Measurements from ENCODE around the gene NTRK2.

NTRK2 gene

DNA sequence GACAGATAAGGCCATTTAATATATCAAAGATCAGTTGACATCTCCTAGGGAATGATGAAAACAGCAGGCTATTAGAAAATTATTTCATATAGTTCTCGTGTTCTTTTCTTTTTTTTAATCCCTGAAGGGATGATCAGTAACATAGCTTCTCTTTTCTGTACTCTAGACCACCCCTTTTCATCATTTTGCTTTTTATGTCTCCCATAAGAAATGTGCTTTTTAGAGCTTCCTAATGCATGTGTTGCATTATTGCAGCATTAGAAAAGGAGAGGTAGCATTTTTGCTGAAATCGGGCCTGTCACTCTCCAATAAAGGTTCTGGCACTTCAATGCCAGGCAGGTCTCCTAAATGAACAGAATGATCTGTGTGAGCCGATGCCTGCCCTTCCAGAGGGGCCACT, 143.3 kb downstream of the NTRK2 start:
- H3K4me3 ChIP-seq (ENCODE audit: low read depth, low read length) = no peak overlapping the region
- TF ChIP-seq, protein P1, sequence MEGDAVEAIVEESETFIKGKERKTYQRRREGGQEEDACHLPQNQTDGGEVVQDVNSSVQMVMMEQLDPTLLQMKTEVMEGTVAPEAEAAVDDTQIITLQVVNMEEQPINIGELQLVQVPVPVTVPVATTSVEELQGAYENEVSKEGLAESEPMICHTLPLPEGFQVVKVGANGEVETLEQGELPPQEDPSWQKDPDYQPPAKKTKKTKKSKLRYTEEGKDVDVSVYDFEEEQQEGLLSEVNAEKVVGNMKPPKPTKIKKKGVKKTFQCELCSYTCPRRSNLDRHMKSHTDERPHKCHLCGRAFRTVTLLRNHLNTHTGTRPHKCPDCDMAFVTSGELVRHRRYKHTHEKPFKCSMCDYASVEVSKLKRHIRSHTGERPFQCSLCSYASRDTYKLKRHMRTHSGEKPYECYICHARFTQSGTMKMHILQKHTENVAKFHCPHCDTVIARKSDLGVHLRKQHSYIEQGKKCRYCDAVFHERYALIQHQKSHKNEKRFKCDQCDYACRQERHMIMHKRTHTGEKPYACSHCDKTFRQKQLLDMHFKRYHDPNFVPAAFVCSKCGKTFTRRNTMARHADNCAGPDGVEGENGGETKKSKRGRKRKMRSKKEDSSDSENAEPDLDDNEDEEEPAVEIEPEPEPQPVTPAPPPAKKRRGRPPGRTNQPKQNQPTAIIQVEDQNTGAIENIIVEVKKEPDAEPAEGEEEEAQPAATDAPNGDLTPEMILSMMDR (IDR thresholded peaks at IDR 0.05; ENCODE audit: low read depth, low read length, missing control alignments) = no peak
- H3K36me3 ChIP-seq (replicated peaks) = no peaks in the 10 kb centered on the region
- H3K27me3 ChIP-seq (replicated peaks) = no peaks in the 10 kb centered on the region
- no peak overlapping the region for H3K27ac ChIP-seq
- in situ Hi-C loops (cut with HindIII; ENCODE audit: low pct_ligation_motif_present, low sequenced_read_pairs) = no loop called here
- DNase-seq = no peak

DNA sequence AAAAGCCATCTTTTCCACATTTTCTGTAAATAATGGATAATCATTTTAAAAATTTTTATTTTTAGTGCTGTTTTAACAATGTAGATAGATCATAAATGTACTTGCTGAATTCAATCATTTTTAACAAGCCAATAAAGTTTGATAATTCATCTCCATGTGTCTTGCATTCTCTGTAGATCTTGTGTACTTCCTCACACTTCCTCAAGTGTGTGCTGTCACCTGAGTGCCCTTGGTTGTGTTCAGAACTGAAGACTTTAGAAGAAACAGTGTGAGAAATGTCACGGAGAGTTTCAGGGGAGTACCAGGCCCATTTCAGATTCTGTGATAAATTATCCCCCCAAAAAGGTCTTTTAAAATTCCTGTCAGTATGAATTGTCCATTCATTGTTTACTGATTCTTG, 146.0 kb downstream of the NTRK2 start:
- TF ChIP-seq, protein P1 (IDR thresholded peaks at IDR 0.05; ENCODE audit: low read depth, low read length, missing control alignments) = no peak
- in situ Hi-C loops (cut with HindIII; ENCODE audit: low pct_ligation_motif_present, low sequenced_read_pairs) = no loop called here
- no peaks in the 10 kb centered on the region for H3K27me3 ChIP-seq (replicated peaks)
- no peak overlapping the region for H3K4me3 ChIP-seq (ENCODE audit: low read depth, low read length)
- no peak overlapping the region for H3K27ac ChIP-seq
- no peak for DNase-seq
- no peaks in the 10 kb centered on the region for H3K36me3 ChIP-seq (replicated peaks)

DNA sequence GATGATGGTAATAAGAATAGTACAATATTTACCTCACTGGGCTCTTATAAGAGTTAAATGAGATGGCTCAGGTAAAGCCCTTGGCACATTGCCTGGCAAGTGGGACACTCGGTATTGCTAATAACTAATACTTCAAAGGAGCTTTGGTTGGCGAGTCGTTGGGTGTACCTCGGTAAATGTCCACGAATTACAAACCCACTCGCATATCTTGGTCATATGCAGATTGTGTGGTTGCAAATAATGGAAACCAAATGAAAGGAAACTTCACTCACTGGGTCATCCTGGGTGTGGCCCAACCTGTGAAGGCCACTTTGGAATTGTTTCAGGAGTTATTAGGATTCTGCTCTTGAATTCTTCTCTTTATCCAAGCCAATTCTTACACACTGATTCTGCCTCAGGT, 147.5 kb downstream of the NTRK2 start:
- in situ Hi-C loops (cut with HindIII; ENCODE audit: low pct_ligation_motif_present, low sequenced_read_pairs) = no loop called here
- no peak for DNase-seq

DNA sequence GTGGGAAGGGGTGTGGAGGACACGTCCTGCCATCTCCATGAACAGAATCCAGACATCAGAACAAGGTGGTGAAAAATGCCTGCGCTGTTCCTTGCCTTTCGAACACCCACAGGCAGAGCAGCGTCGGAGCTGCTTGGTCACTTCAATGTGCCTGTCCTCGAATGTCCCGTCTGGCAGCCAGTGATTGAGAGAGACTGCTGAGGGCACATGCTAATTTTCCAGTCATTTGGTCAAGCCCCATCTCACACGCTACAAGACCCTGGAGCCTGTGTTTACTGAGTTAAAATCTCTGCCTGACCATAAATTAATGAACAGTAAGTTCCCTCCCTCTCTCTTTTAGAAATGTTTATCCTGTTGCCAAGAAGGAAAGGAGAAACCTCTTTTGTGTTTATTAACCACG, 149.3 kb downstream of the NTRK2 start:
- no peak for DNase-seq
- Histone ChIP-seq H3K27ac (no peak overlapping the region), H3K36me3 (replicated peaks) (no peaks in the 10 kb centered on the region), H3K27me3 (replicated peaks) (no peaks in the 10 kb centered on the region), H3K4me3 (ENCODE audit: low read depth, low read length) (no peak overlapping the region)
- in situ Hi-C loops (cut with HindIII; ENCODE audit: low pct_ligation_motif_present, low sequenced_read_pairs) = no loop called here
- TF ChIP-seq, protein P1 (IDR thresholded peaks at IDR 0.05; ENCODE audit: low read depth, low read length, missing control alignments) = no peak

More for the DNA sequence above, 147.5 kb downstream of the NTRK2 start:
- no peaks in the 10 kb centered on the region for H3K27me3 ChIP-seq (replicated peaks)
- H3K36me3 ChIP-seq (replicated peaks) = no peaks in the 10 kb centered on the region
- TF ChIP-seq, protein P1 (IDR thresholded peaks at IDR 0.05; ENCODE audit: low read depth, low read length, missing control alignments) = no peak
- H3K4me3 ChIP-seq (ENCODE audit: low read depth, low read length) = no peak overlapping the region
- no peak overlapping the region for H3K27ac ChIP-seq

DNA sequence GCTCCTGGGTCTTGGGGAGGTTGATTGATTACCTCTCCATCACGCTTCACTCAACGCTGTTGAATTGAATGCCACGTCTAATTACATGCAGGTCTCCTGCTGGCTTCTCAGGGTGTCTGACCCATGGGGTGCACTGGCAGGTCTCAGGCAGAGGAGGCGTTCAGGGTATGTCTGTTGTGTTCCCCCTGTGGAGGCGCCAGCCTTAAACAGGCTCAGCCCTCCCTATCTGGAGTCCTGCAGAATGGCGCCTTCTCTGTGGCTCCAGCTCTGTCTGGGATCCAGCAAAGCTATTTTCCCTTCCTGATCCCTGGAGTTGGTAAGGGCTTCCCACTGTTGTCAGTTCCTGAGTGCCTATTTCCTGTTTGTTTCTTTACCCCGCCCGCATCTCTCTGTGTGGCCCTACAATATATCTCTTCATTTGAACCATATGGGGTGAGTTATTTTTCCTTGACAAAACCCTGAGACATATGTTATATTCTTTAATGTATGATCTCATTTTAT, 150.0 kb downstream of the NTRK2 start:
- Histone ChIP-seq H3K36me3 (replicated peaks) (no peaks in the 10 kb centered on the region), H3K4me3 (ENCODE audit: low read depth, low read length) (no peak overlapping the region), H3K27ac (no peak overlapping the region), H3K27me3 (replicated peaks) (no peaks in the 10 kb centered on the region)
- in situ Hi-C loops (cut with HindIII; ENCODE audit: low pct_ligation_motif_present, low sequenced_read_pairs) = no loop called here
- TF ChIP-seq, protein P1 (IDR thresholded peaks at IDR 0.05; ENCODE audit: low read depth, low read length, missing control alignments) = no peak
- no peak for DNase-seq

DNA sequence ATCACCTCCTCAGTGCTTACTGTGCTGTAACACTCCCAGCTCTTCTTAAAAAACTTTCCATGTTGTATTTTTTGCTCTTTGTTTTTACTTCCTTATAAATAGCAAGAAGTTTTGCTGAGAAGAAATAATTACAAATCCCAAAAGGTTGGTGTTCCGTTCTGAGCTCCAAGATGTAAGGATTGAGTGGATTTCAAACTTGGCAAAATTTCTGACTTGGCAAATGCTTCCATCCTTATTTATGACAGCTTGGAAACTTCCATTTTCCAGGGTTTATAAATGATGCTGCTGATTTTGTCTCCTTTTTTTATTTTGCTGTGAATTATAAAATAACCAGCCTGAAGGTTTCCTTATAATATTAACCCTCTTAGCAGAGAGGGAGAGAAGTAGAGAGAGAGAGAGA, 151.9 kb downstream of the NTRK2 start:
- in situ Hi-C loops (cut with HindIII; ENCODE audit: low pct_ligation_motif_present, low sequenced_read_pairs) = no loop called here
- Histone ChIP-seq H3K4me3 (ENCODE audit: low read depth, low read length) (no peak overlapping the region), H3K27me3 (replicated peaks) (no peaks in the 10 kb centered on the region), H3K36me3 (replicated peaks) (no peaks in the 10 kb centered on the region), H3K27ac (no peak overlapping the region)
- TF ChIP-seq, protein P1 (IDR thresholded peaks at IDR 0.05; ENCODE audit: low read depth, low read length, missing control alignments) = no peak
- no peak for DNase-seq
